Measurements from ENCODE around the gene TPST2.
"Not testable (repeated sequence)": the region's sequence is repeated elsewhere in the genome, so short reads cannot be mapped to it uniquely, and the experiment has no call there.

Gene TPST2

GRCh38 chr22:26616650-26617049, 26.7 kb upstream of the TPST2 start:
- Mint-ChIP-seq H3K4me3 (no peak overlapping the region), H3K4me1 (peaks cover 27% of the 10 kb centered on the region), H3K36me3 (no peaks in the 10 kb centered on the region), H3K9me3 (no peaks in the 10 kb centered on the region), H3K27me3 (no peaks in the 10 kb centered on the region), H3K27ac (peak overlapping the region; percentile 40)
- ATAC-seq = no peak

DNA sequence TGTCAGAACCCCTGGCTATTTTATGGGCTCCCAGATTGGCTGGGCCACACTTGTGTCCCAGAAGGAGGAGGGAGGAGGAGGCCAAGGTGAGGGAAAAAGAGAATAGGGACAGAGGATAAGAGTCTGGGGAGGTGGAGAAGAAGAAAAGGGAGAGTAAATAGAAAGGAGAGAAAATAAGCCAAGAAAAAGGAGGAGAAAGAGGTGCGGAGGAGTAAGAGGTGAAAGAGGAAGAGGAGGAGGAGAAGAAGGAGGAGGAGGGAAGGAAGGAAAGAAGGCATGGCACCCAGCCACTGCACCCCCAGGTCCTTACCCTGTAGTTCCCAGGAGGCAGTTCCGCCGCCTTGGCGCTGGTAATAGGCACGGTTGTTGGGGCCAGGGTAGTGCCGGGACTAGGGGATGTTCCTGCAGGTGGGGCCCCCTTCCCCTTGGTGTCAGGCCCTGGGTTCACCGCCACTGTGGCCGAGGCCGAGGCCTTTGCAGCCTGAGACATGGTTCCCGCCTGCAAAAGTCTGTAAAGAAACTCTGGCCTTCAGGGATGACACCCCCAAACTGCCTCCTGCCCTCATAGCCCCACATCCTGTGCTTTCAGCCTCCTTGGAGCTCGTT, 26.0 kb upstream of the TPST2 start:
- Mint-ChIP-seq H3K4me3 (no peak overlapping the region), H3K9me3 (no peaks in the 10 kb centered on the region), H3K27ac (peak overlapping the region; percentile 40), H3K4me1 (peaks cover 27% of the 10 kb centered on the region), H3K36me3 (no peaks in the 10 kb centered on the region), H3K27me3 (no peaks in the 10 kb centered on the region)
- no peak for ATAC-seq

DNA sequence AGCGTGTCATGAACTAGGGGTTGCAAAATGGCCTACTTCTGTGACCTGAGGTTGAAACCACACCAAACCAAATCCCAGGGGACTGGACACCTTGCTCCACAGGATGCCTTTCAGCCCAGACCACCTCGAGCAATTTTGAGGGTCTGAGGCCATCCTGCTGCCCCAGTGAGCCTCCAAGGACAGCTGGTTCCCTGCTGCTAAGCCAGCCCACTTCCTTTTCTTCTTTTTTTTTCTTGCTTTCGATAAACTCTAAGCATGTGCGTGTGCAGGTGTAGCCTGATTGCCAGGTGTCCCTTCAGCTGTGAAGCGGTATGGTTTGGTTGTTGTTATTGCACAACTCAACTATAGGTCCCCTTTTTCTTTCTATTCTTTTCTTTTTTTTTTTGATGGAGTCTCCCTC, 25.2 kb upstream of the TPST2 start:
- no peak overlapping the region for H3K27ac Mint-ChIP-seq
- no peaks in the 10 kb centered on the region for H3K9me3 Mint-ChIP-seq
- peak; percentile 80 for ATAC-seq
- H3K4me3 Mint-ChIP-seq = no peak overlapping the region
- H3K36me3 Mint-ChIP-seq = no peaks in the 10 kb centered on the region
- H3K4me1 Mint-ChIP-seq = peaks cover 35% of the 10 kb centered on the region
- no peaks in the 10 kb centered on the region for H3K27me3 Mint-ChIP-seq

DNA sequence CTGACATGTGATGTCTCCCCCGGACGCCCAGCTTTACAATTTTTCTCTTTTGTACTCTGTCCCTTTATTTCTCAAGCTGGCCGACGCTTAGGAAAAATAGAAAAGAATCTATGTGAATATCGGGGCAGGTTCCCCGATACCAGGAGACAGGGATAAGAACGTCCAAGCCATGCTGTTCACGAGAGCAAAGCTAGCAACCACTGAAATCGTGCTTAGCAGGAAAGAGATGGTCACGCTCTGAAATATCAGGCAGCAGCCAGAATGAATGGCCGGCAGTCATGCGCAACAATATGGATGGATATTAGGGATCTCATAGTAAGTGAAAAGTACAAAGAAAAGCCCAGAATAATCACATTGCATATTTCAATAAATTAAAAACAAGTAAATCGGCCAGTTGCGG, 24.4 kb upstream of the TPST2 start:
- Mint-ChIP-seq H3K27ac (no peak overlapping the region), H3K9me3 (no peaks in the 10 kb centered on the region), H3K4me1 (peaks cover 42% of the 10 kb centered on the region), H3K36me3 (no peaks in the 10 kb centered on the region), H3K27me3 (no peaks in the 10 kb centered on the region), H3K4me3 (no peak overlapping the region)
- no peak for ATAC-seq

GRCh38 chr22:26613753-26614152, 23.8 kb upstream of the TPST2 start:
- peaks cover 45% of the 10 kb centered on the region for H3K4me1 Mint-ChIP-seq
- H3K9me3 Mint-ChIP-seq, H3K27me3 Mint-ChIP-seq, H3K4me3 Mint-ChIP-seq, H3K27ac Mint-ChIP-seq, H3K36me3 Mint-ChIP-seq, ATAC-seq: not testable (repeated sequence)

- H3K4me3 Mint-ChIP-seq = no peak overlapping the region
- peaks cover 41% of the 10 kb centered on the region for H3K4me1 Mint-ChIP-seq
- no peak for ATAC-seq
- H3K9me3 Mint-ChIP-seq = peaks cover 2% of the 10 kb centered on the region
- H3K36me3 Mint-ChIP-seq = no peaks in the 10 kb centered on the region
- H3K27ac Mint-ChIP-seq = no peak overlapping the region
- H3K27me3 Mint-ChIP-seq = no peaks in the 10 kb centered on the region
These were observed 22.7 kb upstream of the TPST2 start for GRCh38 chr22:26612652-26613051.

- Mint-ChIP-seq H3K4me1 (peaks cover 29% of the 10 kb centered on the region), H3K4me3 (no peak overlapping the region), H3K36me3 (no peaks in the 10 kb centered on the region), H3K27ac (no peak overlapping the region), H3K27me3 (no peaks in the 10 kb centered on the region), H3K9me3 (peaks cover 2% of the 10 kb centered on the region)
- no peak for ATAC-seq
These were observed 21.1 kb upstream of the TPST2 start for GRCh38 chr22:26610996-26611395.

DNA sequence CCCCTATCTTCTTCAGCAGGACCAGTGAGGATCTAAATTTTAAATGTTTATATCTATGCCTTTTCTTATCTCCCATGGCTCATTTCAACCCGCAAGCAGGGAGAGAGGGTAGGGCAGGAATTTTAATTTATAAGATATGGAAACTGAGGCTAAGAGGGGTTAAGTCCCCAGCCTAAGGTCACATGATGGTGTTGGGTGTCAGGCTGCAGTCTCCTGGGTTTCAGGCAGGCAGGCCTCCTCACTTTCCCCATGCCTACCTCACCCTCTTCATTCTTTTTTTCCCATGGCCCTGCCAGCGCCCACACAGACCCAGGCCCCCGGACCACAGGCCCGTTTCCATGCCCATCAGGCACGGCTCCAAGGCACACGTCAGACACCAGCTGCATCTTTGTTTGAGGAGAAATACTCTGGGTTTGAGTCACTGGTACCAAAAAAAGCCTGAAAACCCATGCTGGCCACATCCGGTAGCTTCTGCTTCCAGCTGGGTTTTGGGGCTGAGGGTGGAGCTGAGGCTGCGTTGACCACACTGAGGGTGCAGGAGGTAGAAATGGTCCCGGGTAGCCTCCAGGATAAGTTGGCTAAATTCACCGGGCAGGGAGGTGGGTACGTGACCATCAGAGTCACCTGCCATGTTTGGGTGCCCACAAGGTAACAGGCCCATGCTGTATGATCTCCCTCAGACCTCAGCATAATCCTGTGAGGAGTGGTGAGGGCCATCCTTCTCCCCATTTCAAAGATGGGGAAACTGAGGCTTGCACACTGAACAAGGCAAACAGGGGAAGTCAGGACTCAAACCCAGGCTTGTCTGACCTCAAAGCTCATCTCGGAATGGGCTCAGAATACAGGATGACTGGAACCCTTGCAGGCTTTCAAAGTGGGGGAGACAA, 20.4 kb upstream of the TPST2 start:
- Mint-ChIP-seq H3K27me3 (no peaks in the 10 kb centered on the region), H3K27ac (peak overlapping the region; percentile 7), H3K9me3 (peaks cover 2% of the 10 kb centered on the region), H3K4me3 (peak overlapping the region; percentile 13), H3K36me3 (no peaks in the 10 kb centered on the region), H3K4me1 (peaks cover 22% of the 10 kb centered on the region)
- ATAC-seq = peak; percentile 89

DNA sequence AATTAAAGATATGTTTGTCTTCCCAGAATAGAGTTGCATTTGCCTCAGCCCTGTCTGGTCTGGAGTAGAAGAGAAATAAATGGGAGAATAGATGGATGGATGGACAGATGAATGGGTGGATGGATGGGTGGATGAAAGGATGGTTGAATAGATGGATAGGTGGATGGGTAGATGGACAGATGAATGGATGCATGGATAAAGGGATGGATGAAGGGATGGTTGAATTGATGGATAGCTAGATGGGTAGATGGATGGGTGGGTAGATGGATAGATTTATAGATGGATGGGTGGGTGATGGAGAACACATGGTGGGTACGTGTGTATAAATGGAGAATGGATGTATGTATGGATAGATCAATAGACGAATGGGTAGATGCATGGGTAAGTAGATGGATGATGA, 19.4 kb upstream of the TPST2 start:
- Mint-ChIP-seq H3K36me3 (no peaks in the 10 kb centered on the region), H3K9me3 (peaks cover 2% of the 10 kb centered on the region), H3K27me3 (no peaks in the 10 kb centered on the region), H3K27ac (peak overlapping the region; percentile 7), H3K4me3 (no peak overlapping the region), H3K4me1 (peaks cover 19% of the 10 kb centered on the region)
- ATAC-seq = no peak

DNA sequence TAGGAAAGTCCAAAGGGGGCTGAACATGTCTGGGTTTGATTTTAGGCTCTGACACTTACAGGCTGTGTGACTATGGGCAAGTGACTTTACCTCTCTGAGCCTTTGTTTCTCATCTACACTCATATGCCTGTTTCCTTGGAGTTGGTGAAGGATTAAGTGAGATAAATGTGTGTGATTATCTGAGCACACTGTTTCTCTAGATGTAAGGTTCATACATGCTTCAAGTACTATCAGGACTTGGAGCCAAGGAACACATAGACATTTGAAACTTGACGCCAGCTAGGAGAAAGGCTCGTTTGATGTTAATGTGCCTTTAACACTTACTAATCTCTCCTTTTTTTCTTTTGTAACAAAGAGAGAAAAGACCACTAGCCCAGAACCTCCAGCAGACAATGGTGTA, 18.2 kb upstream of the TPST2 start:
- H3K4me1 Mint-ChIP-seq = peaks cover 19% of the 10 kb centered on the region
- H3K36me3 Mint-ChIP-seq = no peaks in the 10 kb centered on the region
- no peak overlapping the region for H3K4me3 Mint-ChIP-seq
- H3K9me3 Mint-ChIP-seq = peaks cover 2% of the 10 kb centered on the region
- no peak for ATAC-seq
- peak overlapping the region; percentile 6 for H3K27ac Mint-ChIP-seq
- H3K27me3 Mint-ChIP-seq = no peaks in the 10 kb centered on the region

DNA sequence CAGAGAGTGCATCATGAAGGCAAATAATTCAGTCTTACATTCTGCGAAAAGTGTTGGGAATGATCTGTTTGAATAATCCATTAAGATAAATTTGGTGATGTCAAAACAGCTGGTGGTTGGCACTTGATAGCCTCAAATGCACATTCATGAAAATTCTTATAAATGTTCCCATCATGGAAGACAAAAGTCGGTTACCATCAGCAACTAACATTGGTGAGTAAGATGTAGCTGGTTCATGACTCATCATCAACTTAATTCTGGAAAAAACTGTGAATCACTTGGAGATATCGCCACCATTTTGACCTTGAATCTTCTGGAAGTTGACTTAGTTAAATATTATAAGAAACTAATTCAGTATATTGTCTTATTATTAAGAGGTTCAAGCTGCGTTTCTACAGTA, 16.7 kb upstream of the TPST2 start:
- Mint-ChIP-seq H3K4me1 (peaks cover 19% of the 10 kb centered on the region), H3K36me3 (no peaks in the 10 kb centered on the region), H3K4me3 (no peak overlapping the region), H3K27ac (no peak overlapping the region), H3K9me3 (peaks cover 2% of the 10 kb centered on the region), H3K27me3 (no peaks in the 10 kb centered on the region)
- ATAC-seq = no peak

DNA sequence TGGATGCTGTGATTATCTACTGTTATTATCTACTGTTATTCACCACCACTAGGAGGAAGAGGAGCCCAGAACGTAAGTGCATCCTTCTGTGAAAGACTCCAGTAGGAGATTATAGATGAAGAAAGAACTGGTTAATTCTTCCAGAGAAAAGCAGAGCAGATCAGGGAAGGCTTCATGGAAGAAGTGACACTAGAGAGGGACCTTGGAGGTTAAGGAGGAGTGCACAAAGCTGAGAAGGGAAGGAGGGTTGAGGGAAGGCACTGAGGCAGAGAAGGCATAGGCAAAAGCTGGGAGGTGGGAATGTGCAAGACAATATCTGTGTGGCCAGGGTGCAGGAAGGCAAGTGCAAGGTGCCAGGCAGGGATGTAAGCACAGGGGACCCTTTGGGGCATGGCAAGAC, 14.4 kb upstream of the TPST2 start:
- no peak overlapping the region for H3K27ac Mint-ChIP-seq
- peaks cover 2% of the 10 kb centered on the region for H3K9me3 Mint-ChIP-seq
- no peaks in the 10 kb centered on the region for H3K36me3 Mint-ChIP-seq
- no peak overlapping the region for H3K4me3 Mint-ChIP-seq
- no peak for ATAC-seq
- peaks cover 4% of the 10 kb centered on the region for H3K4me1 Mint-ChIP-seq
- no peaks in the 10 kb centered on the region for H3K27me3 Mint-ChIP-seq

GRCh38 chr22:26602127-26602526, 12.2 kb upstream of the TPST2 start:
- Mint-ChIP-seq H3K27ac (no peak overlapping the region), H3K9me3 (no peaks in the 10 kb centered on the region), H3K4me3 (no peak overlapping the region), H3K36me3 (no peaks in the 10 kb centered on the region), H3K27me3 (no peaks in the 10 kb centered on the region), H3K4me1 (no peaks in the 10 kb centered on the region)
- ATAC-seq = no peak

DNA sequence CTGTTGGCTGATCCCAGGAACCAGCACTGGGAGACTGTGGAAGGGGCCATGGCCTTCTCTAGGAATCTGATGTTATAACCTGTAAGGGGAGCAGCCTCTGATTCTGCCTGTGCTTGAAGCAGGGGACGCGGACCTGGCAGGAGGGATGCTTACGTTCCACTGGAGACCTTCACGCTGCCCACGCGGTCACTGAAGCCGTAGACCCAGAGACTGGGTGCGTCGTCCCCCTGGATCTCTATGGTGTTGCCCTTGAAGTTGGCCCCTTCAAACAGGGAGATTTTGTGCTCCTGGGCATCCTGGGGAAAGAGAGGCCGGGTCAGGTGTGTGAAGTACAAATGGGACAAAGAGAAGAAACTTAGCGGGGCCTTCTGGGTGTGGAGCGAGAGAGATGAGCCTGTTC, 11.8 kb upstream of the TPST2 start:
- no peak for ATAC-seq
- H3K36me3 Mint-ChIP-seq = no peaks in the 10 kb centered on the region
- no peaks in the 10 kb centered on the region for H3K4me1 Mint-ChIP-seq
- no peak overlapping the region for H3K27ac Mint-ChIP-seq
- H3K4me3 Mint-ChIP-seq = no peak overlapping the region
- no peaks in the 10 kb centered on the region for H3K27me3 Mint-ChIP-seq
- H3K9me3 Mint-ChIP-seq = no peaks in the 10 kb centered on the region

- Mint-ChIP-seq H3K27ac (no peak overlapping the region), H3K9me3 (no peaks in the 10 kb centered on the region), H3K27me3 (no peaks in the 10 kb centered on the region), H3K36me3 (no peaks in the 10 kb centered on the region), H3K4me3 (no peak overlapping the region), H3K4me1 (no peaks in the 10 kb centered on the region)
- no peak for ATAC-seq
These were observed 9.6 kb upstream of the TPST2 start for GRCh38 chr22:26599505-26599904.

GRCh38 chr22:26597480-26597879, 7.5 kb upstream of the TPST2 start:
- Mint-ChIP-seq H3K4me3 (no peak overlapping the region), H3K36me3 (no peaks in the 10 kb centered on the region), H3K4me1 (peaks cover 7% of the 10 kb centered on the region), H3K27ac (peak overlapping the region; percentile 36), H3K27me3 (no peaks in the 10 kb centered on the region), H3K9me3 (no peaks in the 10 kb centered on the region)
- ATAC-seq = no peak
